NK-92 (cell line): ENCODE data around the gene TGFBR1.

Experiments
- DNase-seq: peaks from one replicate; lab custom pipeline; 2025; ENCODE audit not compliant: unreplicated experiment; lab: John Stamatoyannopoulos, UW

The TGFBR1 gene

DNA sequence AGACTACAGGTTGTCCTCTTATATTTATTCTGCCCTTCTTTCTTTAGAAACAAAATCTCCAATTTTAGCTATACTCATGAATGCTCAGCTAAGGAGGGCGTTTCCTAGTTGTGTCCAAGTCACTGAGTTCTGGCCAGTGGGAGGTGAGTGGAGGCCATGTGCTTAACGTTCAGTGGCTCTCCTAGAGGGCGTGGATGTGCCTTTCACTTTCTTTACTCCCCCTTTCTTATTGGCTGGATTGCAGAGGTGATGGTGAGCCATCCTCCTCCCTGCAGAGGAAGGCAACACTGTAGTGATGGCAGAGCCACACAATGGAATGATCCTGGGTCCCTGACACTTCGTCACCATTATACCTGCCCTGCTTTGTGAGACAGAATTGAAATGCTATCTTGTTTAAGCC is 62.2 kb downstream of the TGFBR1 start:
- DNase-seq = no peak

DNA sequence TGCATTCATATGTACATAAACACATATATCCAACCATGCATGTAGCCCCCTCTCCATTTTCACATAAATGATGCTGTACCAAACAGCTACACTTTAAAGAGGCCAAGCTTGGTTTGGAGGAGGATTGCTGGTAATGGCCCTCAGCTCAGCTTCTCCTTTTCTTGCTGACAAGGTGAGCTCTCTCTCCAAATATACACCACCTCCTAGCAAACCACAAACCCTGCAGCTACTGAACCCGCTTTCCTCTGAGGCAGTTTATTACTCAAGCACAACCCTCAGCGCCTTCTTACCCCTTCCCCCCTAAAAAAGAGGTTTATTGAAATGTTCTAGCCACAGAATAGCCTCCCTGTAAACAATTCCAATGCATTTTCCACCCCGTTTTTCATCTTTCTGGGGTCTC is 62.8 kb downstream of the TGFBR1 start:
- no peak for DNase-seq

DNA sequence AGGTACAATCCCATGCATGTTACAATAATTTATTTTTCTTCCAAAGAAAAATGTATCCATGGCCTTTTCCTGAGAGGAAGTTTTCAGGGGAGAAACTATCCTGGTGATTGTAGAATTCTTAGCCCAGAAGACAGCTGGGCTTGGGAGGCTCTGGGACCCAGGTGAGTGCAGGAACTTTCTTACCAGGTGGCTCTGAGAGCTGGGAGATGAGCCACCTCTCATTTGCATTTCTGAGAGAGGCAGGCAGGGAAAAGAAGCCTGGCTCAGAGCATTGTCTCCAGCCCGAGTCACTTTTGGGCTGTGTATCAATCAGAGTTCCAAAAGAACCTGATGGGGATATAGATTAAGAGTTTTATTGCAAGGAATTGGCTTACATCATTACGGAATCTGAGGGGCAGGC is 64.2 kb downstream of the TGFBR1 start:
- DNase-seq = no peak

DNA sequence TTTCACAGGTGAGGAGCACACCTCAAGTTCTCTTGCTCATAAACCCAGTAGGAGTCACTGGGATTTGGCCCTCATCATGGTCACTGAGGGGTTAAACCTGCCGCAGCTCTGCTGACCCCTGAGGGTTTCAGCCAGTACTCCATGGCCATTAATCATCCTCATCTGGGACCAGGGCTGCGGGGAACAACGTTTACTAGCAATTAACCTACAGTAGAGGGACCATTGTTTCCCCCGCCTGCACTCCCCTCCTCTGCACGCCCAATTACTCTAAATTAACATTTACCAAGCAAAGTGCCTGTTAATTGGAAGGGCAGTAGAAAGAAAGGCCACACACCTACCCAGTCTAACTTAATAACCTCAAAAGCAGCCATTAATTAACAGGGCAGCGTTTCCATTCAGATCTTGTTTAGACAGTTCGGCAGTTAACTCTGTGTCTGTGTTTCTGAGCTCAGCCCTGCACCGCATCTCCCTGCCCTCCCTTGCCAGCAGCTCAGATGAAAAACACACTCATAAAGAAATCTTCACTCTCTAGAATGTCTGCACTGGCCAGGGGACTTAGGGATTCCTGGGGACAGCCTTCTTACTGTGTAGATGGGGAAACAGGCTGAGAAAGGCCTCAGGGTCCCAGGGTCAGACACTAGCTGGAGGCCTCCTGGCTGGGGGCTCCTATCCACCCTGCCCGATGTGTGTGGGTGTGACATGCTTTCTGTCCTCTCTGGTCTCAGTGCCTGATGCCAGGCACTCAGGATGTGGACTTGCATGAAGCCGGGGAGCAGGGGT is 65.3 kb downstream of the TGFBR1 start:
- no peak for DNase-seq

DNA sequence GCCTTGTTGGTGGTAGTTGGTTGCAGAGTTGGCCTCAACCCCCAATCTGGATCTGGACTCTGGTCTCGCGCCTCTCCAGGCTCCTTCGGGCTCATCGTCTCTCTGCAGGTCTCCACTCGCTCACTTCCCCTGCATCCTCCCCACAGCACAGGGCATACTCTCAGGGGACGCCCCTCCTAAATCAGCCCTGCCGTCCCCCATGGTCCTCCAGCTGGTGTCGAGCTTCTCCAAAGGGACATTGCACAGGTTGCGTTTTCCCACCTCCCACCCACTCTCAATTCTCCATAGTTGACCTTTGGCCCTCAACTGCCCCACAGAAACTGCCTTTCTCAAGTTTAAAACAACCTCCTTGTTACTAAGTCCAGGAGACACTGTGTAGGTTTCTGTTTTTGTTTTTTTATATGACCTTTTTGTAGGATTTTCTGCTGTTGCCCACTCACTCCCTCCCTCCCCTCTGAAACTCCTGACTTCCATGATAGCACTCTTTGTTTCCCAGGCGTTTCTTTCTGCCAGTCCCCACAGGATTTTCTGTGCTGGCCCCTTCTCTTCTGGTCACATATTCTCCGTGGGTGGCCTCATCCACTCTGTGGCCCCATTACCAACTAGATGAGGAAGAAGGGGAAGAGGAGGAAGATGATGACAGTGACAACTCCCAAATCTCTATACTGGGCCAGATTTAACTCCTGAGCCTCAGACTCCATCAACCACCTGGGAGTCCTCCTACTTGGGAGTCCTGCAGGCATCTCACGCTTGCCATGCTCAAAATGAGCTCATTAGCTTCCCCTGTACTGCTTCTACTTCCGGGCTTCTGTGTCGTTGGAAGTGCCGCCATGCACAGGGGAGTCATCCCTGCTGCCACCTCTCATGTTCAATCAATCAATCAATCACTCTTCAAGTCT is 66.6 kb downstream of the TGFBR1 start:
- DNase-seq = no peak

DNA sequence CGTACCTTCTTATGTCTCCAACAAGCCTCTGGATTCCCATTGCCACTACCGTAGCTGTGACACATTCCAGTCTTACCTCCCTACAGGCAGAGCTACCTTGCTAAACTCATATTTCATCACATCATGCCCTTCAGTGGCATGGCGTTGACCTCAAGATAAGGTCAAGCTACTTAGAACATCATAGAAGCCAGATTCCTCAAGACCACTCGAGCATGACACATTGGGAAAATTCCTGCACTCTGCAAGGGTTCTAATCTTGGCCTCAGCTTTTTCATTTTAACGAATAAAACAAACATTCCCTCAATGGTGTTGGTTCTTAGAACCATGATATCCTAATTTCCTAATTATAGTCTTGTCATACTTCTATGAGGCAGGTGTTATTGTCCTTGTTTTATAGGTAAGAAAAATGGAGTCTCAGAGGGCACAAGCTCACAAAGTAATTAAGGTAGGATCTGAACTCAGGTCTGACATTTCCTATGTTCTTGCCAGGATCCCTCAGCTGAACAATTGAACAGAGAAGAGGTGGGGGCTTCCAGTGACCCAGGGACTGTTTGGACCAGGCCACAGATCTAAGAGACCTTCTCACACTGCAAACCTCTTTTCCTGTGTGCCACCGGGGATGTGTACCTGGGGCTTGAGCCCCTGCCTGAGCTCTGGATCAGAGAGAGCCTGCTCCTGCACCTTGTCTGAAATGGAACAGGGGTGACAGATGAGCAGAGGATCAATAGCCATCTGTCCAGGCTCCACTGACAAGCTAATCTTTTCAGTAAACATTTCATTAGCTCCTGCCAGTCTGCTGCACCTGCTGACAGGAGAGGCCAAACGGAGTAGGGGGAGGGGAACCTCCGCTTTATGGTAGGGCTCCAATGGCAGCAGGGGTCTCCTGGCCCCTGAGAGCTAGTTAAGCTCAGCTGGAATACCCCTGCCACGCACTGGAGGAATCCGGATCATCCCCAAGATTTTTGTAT is 67.5 kb downstream of the TGFBR1 start:
- DNase-seq = no peak

DNA sequence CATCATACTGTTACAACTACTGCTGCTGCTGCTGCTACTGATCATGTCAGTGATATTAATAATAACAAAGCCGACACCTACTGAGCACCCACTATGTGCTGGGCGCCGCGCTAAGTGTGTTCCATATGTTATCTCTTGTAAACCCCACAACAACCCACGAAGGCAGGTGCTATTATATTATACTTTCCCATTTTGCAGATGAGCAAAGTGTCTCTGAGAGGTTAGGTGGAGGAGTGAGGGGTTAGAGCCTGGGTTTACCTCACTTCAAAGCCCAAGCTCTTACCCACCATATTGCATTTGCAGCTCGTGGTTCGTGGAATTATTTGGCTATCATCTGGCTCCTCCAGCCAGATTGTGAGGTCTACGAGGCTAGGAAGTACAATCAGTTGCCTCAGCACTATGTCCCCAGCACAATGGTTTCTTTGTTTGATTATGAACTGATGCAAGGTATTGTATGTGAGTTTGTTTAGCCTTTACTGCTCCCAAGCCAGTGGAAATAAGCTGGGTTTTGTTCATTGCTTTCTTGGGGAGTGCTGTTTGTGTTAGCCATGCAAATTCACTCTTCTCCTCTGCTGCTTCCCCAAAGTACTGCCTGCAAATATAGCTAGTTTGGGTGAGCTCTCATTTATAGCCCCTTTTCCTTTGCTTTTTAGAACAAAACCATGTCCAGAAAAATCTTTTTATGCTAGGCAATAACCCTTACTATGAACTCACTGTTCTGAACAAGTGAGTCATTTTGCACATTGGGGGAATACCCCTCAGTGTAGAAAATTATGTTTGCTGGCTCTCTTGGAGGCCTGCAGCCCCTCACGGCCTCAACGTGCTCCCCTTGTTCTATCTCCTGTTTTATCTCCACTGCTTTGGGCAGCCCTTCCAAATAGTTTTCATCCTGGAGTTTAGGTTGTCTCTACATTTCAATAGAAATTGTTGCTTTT is 68.9 kb downstream of the TGFBR1 start:
- no peak for DNase-seq

DNA sequence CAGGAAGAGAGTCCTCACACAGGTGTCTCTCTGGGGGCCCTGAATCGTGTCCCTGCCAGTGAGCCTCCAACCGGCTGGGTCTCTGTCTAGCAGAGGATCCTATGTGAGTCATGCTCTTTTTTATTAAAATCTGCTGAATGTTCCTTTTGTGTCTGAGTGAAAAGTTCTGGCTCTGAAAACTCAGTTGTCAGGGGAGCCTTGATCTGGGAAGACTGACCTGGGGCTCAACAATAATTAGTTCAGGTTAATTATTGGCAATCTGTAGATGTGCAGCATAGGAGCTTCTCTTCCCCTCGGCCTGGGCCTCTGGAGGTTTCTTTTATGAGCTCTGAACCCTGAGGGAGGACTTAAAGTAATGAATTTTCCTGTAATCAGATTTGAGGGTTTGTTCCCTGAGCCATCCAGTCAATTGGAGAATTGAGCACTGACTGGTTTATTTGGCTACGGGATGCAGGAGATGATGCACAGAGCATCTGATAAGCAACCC is 71.7 kb downstream of the TGFBR1 start:
- no peak for DNase-seq

DNA sequence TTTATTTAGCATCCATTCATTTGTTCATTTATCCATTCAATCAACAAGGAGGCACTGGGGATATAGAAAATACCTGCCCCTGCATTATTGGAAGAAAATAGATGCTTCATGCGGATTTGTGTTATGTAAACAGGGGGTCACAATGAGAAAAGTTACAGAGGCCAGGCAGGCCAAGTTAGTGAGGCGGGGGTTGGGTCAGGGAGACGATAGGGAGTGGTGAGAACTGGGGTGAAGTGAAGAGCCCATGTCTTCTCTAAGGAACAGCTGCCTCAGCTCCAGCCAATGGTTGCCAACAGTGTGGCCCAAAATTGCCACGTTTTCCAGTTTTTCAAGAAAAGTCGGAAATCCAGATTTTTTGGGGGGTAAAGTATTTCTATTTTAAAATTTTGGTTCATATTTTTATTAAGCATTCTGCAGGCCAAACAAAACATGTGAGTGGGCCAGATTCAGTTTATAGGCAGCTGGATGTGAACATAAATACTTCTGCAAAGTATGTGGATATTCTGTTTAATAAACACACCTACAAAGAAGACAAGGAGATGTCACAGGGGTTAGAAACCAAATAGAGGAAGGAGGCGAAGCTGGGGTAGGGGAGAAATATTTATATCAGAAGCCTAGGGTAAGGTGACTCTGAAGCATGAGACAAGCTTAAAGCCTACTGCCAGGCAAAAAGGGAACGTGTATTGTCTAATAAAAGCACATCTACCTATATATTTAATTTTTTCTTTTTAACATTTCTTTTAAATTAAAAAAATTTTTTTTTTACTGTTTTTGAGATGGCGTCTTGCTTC is 72.9 kb downstream of the TGFBR1 start:
- DNase-seq = no peak

DNA sequence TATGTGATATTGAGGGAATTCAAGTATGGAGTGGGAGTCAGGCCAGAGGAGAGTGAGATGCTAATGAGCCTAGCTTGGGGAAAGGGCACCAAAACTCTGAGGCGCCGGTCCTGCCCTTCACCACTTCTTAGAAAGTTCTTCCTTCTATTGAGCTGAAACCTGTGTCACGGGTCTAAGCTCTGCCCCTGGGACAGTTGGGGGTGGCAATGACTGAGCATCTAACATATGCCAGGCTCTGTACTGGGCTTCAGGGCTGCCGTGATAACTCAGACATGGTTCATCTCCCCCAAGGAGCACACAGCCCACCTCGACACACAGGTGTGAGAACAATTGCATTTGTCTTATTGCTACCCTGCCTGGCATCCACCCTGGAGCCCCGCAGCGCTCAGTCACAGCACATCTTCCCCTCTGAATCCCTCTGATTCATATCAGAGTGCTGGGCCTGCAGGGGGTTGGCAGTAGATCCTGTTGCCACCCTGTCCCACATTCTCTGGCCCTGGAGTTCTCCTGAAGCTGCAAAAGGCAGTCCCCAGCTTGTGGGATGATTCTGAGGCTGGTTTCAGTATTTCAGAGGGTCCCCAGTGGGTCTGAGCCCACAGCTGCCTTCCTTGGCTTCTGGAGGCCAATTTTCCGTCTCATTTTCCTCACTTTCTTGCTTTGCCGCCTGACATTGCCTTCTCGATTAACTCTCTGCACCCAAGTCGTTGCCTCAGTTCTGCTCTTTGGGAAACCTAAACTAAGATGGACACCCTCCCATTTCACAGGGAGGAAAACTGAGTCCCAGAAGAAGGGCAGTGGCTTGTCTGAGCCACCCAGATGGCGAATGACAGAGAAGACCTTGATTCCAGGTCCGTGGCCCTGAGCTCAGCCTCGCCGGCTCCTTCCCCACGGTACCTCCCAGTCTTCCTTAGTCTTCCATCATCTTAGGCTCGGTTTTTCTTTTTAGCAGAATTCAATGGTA is 74.3 kb downstream of the TGFBR1 start:
- no peak for DNase-seq

DNA sequence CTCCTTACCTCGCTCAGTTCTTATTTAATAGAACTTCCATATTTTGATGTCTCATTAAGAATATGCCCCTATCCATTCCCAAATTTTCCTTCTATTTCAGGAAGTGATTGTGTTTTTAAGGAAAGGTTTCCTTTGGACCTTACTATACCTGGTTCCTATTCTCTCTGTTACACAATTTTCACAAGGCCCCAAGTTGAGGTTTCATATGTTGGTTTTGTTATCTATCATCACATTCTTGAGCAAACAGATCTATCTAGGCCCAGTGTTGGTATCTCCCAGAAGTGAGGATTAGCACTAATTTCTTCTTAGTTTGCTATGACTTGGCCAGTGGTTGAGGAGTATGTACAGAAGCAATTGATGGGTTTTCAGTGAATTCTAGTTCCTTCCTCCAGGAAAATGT is 75.3 kb downstream of the TGFBR1 start:
- no peak for DNase-seq

DNA sequence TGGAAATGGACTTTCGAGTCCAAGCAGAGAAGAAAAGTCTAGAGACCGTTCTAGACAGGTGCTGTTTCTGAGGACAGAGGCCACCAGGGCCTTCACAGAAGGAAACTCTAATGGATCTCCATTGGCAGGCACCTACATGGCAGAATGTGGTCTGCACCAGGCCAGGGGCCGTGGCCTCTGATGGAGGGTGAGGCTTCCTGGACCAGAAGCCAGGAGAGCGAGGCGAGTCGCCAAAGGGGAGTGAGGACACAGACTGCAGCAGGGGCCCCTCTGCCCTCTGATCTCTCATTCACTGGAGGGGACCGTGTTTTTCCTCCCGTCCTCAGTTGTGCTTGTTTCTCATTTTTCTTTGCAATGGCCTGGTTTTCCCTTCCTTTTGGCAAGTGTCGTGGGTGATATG is 75.7 kb downstream of the TGFBR1 start:
- no peak for DNase-seq

DNA sequence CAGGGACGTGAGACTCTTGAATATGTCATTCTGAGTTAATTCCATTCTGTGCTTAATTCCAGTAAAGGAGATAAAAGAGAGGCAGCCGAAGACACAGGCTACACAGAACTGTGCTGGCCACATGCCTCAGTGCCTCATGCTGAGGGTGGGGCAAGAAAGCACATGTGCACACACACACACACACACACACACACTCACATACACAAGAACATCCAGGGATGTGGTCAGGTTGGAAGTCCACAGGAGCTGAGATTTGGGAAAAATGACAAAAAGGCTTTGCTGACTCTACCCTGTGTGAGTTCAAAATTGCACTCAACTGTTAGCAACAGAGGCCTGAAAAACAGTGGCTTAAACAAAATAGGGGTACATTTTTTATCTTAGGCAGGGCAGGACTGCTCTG is 76.3 kb downstream of the TGFBR1 start:
- no peak for DNase-seq

DNA sequence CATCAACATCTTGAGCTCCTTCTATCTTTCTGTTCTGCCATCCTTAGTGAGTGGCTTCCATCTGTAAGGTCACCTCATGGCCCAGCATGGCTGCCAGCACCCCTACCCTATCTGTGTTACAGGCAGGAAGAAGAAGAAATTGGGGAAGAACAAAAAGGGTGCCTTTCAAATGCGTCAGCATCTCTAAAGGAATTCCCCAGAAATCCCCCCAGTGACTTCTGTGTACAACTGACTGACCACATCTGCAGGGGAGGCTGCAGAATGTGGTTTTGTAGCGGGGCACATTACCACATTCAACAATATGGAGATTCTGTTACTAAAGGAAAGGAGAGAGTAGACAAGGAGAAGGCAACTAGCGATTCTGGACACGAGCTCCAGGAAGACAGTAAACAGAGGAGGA is 76.7 kb downstream of the TGFBR1 start:
- DNase-seq = no peak

DNA sequence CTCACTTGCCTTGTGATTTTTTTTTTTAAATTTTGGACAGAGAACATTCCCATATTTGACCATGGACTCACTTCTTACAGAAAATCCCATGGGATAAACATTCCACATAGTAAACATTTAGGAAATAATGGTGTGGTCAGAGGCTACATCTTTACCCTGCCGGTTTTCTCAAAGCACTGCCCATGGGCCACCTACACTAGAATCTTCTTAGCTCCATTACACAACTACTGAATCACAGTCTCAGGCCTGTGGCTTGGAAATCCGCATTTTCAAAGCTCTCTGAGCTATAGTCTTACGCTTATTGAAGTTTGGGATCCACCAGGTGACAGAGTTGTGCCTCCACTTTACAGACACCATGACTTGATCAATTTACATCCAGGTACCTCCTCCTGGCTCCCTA is 77.4 kb downstream of the TGFBR1 start:
- no peak for DNase-seq

DNA sequence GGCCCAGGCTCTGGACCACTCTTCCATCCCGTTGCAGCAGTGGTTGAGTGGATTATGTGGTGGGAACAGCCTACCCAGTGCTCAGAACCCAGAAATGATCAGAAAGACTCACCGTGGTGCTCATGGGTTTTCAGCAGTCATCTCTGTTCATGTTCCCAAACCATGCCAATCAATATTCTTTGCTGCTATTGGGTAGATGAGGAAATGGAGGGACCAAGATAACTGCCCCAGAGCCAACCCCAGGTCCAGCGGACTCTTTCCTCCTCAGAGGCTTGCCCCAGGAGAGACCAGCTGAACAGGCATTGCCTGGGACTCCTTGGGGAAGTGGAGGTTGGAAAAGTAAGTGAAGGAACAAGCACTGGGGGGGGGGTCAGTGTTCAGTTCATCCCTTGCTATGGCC is 78.7 kb downstream of the TGFBR1 start:
- no peak for DNase-seq

DNA sequence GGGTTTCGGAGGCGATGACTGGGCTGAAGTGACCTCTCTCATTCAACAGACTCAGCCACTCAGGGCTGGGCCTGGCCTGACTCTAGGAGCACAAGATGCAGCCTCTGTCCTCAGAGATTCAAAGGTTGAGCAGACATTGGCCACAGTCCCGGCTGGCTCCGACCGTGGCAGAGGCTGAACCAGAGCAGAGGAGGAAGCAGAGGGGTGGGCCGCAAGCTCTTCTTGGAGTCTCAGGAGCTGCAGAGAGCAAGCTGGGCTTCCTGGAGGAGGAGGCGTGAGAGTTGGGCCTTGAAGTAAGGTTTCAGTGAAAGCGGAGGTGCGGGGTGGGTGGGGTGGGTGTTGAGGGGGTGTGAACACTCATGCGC is 79.2 kb downstream of the TGFBR1 start:
- DNase-seq = no peak
